ENCODE data around the gene LRCH1.

Gene LRCH1

DNA sequence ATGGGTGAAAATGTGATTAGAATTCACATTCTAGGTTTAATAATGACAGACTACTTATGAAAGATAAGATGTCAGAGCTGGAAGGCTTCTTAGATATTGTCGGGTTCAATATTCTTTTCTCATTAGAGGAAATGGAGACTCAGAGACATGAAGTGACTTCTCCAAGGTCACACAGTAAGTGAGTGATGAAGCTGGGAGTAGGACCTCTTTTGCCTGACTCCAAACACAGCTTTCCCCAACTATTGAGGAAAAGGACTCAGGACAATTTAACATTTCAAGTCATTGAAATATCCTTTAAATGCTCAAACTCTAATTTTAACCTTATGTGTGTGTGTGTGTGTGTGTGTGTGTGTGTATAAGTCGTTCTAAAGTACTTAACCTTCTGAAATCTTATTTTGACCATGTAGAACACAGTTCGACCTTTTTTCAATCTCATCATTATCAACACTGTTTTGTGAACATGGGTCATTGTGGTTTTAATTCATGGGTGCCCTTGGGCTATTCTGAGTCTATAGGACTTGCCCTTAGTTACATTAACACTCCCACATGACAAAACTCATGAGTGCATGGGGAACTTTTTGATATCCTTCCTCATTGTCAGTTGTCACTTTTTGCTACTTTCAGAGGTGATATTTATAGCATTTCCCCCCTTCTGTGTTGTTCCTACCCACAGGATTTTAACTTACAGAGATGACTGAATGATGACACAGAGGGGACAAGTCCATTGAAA lies 53.0 kb downstream of the LRCH1 start:
- TF ChIP-seq, protein P1, sequence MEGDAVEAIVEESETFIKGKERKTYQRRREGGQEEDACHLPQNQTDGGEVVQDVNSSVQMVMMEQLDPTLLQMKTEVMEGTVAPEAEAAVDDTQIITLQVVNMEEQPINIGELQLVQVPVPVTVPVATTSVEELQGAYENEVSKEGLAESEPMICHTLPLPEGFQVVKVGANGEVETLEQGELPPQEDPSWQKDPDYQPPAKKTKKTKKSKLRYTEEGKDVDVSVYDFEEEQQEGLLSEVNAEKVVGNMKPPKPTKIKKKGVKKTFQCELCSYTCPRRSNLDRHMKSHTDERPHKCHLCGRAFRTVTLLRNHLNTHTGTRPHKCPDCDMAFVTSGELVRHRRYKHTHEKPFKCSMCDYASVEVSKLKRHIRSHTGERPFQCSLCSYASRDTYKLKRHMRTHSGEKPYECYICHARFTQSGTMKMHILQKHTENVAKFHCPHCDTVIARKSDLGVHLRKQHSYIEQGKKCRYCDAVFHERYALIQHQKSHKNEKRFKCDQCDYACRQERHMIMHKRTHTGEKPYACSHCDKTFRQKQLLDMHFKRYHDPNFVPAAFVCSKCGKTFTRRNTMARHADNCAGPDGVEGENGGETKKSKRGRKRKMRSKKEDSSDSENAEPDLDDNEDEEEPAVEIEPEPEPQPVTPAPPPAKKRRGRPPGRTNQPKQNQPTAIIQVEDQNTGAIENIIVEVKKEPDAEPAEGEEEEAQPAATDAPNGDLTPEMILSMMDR (IDR thresholded peaks at IDR 0.05), result no peak

DNA sequence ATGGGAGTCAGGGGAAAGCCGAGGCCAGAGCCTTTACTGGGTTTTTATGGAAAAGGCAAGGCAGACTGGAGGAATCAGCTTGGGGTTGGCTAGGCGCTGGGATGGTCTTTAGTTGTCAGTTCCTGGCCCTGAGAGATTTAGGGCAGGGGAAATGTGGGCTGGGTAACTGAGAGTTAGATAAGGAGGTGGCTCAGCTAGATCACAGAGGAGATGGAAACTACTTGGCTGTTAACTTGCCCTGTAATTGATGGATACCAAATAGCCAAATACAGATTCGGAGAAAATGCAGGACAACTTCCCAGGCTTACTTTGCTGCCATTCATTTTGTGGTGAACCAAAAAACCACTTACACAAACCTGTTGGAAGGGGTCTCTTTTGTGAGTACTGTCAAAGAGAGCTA lies 54.0 kb downstream of the LRCH1 start:
- TF ChIP-seq, protein P1 (IDR thresholded peaks at IDR 0.05), result no peak

DNA sequence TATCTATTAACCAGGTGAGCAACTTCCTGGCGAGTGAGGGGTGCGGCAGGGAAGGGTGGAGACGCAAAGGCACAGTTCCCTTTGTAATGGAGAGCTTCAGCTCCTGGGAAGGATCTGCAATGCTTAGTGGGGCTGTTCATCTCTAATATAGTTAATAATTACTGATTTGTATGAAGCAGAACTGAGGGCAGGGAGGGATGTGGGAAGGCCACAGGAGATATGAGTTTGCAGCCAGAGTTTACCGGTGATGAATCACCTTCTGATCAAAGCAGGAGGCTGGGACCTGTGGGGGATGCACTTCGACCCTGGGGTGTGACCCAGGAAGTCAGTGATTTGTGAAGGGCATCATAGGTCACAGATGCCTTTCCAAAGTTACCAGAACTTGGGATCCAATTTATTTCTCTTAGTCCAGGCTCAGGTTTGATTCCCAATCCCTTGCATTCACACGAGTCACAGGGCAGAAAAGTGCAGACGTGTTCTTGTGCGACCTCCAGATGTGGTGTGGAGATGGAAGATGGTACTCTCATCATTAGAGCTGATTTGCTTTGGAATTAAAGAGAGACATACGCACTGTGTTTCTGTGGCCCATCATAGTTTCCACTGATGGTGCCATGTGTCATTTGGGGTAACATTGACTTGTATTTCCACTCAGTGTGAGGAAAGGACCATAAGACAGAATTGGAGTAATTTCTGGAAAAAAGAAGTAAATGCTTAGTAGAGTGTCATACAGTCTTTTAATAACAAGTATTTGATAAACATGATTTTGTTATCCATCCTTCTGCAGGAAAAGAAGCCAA lies 55.0 kb downstream of the LRCH1 start:
- TF ChIP-seq, protein P1 (IDR thresholded peaks at IDR 0.05), result no peak

DNA sequence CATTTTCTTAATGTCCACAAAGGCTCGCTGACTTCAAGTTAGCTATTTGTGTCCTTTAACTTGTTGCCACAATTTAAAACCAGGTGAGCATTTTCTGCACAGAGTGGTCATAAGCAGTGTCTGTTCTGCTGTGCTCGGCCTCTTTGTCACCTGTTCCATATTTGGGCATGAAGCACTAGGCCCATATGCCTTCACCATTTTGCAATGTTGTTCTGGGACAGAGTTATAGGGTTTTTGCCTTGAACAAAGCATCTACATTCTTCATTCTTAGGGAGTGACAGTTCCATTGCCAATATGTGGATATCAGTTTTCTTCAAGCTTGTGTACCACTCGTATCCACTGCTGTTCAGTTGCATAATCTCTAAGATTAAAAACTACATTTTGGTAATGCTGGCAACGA lies 56.1 kb downstream of the LRCH1 start:
- TF ChIP-seq, protein P1 (IDR thresholded peaks at IDR 0.05), result no peak

DNA sequence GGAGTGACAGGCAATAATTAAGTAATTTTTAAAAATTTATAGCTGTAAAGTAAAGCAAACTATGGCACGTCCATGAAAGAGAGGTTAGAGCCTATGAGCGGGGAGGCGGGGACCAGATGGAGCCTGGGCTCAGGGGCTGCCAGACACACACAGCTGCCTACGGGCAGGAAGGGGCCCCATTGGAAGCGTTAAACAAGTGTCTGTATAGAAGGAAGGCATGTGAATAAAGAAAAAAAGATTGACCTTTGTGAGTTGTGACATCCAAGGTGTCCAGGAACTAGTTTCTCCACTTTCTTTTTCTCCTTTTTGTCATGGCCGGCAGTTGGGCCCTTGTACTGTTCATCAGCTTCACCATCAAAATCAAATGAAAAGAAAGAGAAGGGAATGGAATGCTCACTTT lies 56.8 kb downstream of the LRCH1 start:
- TF ChIP-seq, protein P1 (IDR thresholded peaks at IDR 0.05), result no peak

DNA sequence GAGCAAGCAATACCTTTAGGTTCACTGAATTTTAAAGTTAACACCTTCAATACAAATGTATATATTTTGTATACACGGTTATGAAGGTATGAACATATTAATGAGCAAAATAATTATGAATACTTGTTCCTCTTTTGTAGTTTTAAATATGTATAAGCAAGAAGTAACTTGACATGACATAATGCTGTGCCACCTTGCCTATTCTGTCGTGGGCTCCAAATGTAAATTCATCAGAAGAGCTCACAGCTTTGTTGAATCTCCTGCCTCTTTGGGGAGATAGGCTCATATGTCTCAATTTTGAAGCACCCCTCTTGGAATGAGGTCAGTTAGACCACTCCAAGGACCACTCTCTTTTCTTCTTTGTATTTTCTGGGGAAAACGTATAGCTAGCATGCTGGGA lies 59.3 kb downstream of the LRCH1 start:
- TF ChIP-seq, protein P1 (IDR thresholded peaks at IDR 0.05), result no peak

DNA sequence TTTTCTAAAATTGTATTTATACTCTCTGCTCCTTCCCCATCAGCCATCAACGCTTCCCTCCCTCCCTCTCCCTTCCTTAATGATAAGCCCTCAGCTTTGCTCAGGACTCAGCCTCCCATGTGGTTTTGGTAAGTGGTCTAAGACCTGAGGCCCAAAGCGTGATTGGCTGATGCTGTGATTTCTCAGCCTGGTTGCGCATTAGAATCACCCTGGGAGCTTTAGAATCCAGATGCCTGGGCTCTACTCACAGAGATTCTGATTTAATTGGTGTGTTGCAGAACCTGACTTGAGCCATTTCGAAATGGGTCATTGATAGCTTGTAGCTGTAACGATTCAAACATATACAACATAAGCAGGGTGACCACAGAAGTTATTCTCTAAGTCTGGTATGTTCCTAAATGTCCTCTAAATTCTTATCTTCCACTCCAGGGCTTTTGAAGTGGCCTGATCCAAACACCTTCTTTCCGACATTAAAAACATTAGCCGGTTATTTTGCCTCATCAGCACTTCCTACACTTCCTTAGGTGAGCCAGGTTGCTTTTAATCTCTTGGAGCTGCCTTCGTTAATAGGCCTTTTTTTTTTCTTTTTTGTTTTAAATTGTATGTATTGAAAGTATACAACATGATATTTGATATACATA lies 60.6 kb downstream of the LRCH1 start:
- TF ChIP-seq, protein P1 (IDR thresholded peaks at IDR 0.05), result no peak

All from LNCAP (cell line).